HEK293T (cell line): ENCODE data around the gene EHHADH.

ENCODE experiments used
- CTCF ChIA-PET: fragments of 350-600 bp; formaldehyde crosslinking; extraction: SDS; loops from one replicate; lab custom pipeline; 2021; ENCODE audit warnings: antibody characterized with exemption, inconsistent platforms; lab: Yijun Ruan, JAX
- POLR2A ChIA-PET: fragments of 350-600 bp; formaldehyde crosslinking; extraction: SDS; loops from one replicate; lab custom pipeline; 2020; ENCODE audit warnings: antibody characterized with exemption, inconsistent platforms; lab: Yijun Ruan, JAX
- DNase-seq: peaks from one replicate; pipeline ENCODE4 v3.0.0; 2012; ENCODE audit warnings: mixed read lengths; ENCODE audit errors: extremely low spot score
- ARNT ChIP-seq: fragments of 450-650 bp; IDR thresholded peaks from 2 replicates; pipeline ENCODE4 v1.6.1; 2017; ENCODE audit warnings: mild to moderate bottlenecking
- BHLHE40 ChIP-seq: fragments of 450-650 bp; IDR thresholded peaks from 2 replicates; pipeline ENCODE4 v1.6.1; 2016; ENCODE audit warnings: mild to moderate bottlenecking, moderate library complexity, borderline replicate concordance
- CTBP1 ChIP-seq: fragments of 450-650 bp; IDR thresholded peaks from 2 replicates; pipeline ENCODE4 v1.6.1; 2016; ENCODE audit warnings: borderline replicate concordance
- ELF4 ChIP-seq: fragments of 450-650 bp; IDR thresholded peaks from 2 replicates; pipeline ENCODE4 v1.6.1; 2017; ENCODE audit warnings: antibody characterized with exemption
- FOXA1 ChIP-seq: fragments of 450-650 bp; IDR thresholded peaks from 2 replicates; pipeline ENCODE4 v1.6.1; 2016; ENCODE audit warnings: mild to moderate bottlenecking
- FOXK2 ChIP-seq: fragments of 450-650 bp; IDR thresholded peaks from 2 replicates; pipeline ENCODE4 v1.6.1; 2016; ENCODE audit warnings: mild to moderate bottlenecking
- FOXM1 ChIP-seq: fragments of 450-650 bp; IDR thresholded peaks from 2 replicates; pipeline ENCODE4 v1.6.1; 2017; ENCODE audit warnings: mild to moderate bottlenecking, borderline replicate concordance
- HDGF ChIP-seq: fragments of 450-650 bp; IDR thresholded peaks from 2 replicates; pipeline ENCODE4 v1.6.1; 2017; ENCODE audit warnings: antibody characterized with exemption, borderline replicate concordance
- L3MBTL2 ChIP-seq: fragments of 450-650 bp; conservative IDR thresholded peaks from 2 replicates; pipeline ENCODE4 v1.6.1; 2016; ENCODE audit warnings: mild to moderate bottlenecking
- LEF1 ChIP-seq: fragments of 450-650 bp; IDR thresholded peaks from 2 replicates; pipeline ENCODE4 v1.6.1; 2017; ENCODE audit warnings: mild to moderate bottlenecking, borderline replicate concordance
- NFRKB ChIP-seq: fragments of 450-650 bp; IDR thresholded peaks from 2 replicates; pipeline ENCODE4 v1.6.1; 2016; ENCODE audit warnings: mild to moderate bottlenecking, moderate library complexity
- SP1 ChIP-seq: fragments of 450-650 bp; IDR thresholded peaks from 2 replicates; pipeline ENCODE4 v1.6.1; 2017
- SUZ12 ChIP-seq: fragments of 450-650 bp; IDR thresholded peaks from 2 replicates; pipeline ENCODE4 v1.6.1; 2016; ENCODE audit warnings: mild to moderate bottlenecking
- TARDBP ChIP-seq: fragments of 450-650 bp; IDR thresholded peaks from 2 replicates; pipeline ENCODE4 v1.6.1; 2016
- ZNF384 ChIP-seq: fragments of 450-650 bp; IDR thresholded peaks from 2 replicates; pipeline ENCODE4 v1.6.1; 2016
- TF ChIP-seq, protein P1 (sequence below): fragments of 450-650 bp; IDR thresholded peaks from 2 replicates; pipeline ENCODE4 v1.6.1; 2016

The EHHADH gene

DNA sequence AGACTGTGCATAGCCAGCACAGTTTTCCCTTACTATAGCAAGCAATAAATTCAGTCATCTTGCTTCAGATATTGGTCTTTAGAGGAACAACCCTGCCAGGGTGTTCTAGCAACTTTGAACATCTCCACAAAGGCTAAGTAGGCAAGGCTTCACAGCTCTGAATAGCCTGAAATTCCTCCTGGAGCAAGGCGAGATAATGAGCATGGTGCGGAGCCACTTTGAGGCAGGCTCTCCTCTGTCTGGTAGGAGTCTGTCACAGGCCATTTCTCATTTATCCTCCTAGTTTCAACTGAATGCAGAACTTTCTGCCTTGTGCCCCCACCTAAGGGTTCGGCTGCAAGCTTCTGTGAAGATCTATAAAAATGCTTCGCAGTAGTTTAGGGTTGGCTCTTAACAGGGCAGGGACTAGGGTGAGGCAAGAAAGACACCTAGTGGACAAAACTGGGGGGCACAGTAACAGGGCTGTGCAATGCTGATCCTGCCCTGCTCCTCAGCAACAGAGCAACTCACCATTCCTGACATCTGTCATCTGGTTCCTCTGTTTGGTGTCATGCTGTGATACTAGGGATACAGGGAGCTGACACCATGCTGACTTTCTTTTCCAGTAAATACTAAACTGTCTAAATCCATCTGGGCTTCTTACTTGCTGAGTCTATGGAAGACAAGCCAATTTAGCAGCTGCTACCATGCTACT lies 16.6 kb upstream of the EHHADH start:
- POLR2A ChIA-PET, result no interaction called here
- peak; percentile 41 for DNase-seq
- CTCF ChIA-PET, result interaction anchor here (0.9 to 1.6 kb wide), 3 partner anchors 14 to 205 kb away, joined by 3 to 5 read pairs (median 3); no protein-coding TSS in a partner anchor
- no peak for TF ChIP-seq TARDBP
- TF ChIP-seq L3MBTL2, result no peak
- no peak for TF ChIP-seq SUZ12
- TF ChIP-seq ARNT, result no peak
- TF ChIP-seq LEF1, result no peak
- TF ChIP-seq ZNF384, result no peak
- no peak for TF ChIP-seq BHLHE40
- no peak for TF ChIP-seq FOXK2
- no peak for TF ChIP-seq ELF4
- no peak for TF ChIP-seq FOXA1
- TF ChIP-seq, protein P1, sequence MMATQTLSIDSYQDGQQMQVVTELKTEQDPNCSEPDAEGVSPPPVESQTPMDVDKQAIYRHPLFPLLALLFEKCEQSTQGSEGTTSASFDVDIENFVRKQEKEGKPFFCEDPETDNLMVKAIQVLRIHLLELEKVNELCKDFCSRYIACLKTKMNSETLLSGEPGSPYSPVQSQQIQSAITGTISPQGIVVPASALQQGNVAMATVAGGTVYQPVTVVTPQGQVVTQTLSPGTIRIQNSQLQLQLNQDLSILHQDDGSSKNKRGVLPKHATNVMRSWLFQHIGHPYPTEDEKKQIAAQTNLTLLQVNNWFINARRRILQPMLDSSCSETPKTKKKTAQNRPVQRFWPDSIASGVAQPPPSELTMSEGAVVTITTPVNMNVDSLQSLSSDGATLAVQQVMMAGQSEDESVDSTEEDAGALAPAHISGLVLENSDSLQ, result no peak
- TF ChIP-seq NFRKB, result no peak
- TF ChIP-seq CTBP1, result no peak
- no peak for TF ChIP-seq FOXM1
- no peak for TF ChIP-seq SP1

DNA sequence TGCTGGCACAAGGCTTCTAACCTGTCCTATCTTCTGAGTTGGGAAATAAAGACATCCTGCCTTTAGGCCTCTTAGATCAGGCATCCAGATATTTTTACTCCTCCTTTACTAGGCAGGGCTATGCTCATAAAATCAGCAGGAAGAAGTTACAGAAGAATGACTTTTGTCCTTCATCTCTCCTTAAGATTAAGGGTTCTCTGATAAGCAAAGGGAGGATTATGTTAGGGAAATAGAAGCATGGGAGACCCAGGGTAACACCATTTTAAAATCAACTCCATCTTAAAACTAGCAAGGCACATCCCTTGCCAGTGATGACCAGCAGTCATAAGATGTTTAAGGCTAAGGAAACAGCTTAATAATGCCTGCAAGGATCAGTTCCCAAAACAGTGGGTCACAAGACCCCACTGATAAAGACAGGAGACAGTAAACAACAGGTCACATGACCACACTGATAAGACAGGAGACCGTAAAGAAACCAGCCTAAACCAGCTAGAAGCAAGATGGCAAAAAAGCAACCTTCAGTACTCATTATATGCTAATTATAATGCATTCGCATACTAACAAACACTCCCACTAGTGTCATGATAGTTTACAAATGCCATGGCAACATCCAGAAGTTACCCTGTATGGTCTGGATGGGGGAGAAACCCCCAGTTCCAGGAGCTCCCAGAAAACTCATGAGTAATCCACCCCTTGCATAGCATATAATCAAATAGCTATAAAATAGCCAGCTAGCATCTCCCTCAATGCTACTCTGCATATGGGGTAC lies 14.5 kb upstream of the EHHADH start:
- no peak for DNase-seq
- ChIA-PET POLR2A (no interaction called here), CTCF (no interaction called here)
- TF ChIP-seq FOXA1 (no peak), L3MBTL2 (no peak), FOXK2 (no peak), NFRKB (no peak), TARDBP (no peak), SUZ12 (no peak), HDGF (no peak), ELF4 (no peak), CTBP1 (no peak), ZNF384 (no peak), LEF1 (no peak)
- TF ChIP-seq, protein P1, result no peak

DNA sequence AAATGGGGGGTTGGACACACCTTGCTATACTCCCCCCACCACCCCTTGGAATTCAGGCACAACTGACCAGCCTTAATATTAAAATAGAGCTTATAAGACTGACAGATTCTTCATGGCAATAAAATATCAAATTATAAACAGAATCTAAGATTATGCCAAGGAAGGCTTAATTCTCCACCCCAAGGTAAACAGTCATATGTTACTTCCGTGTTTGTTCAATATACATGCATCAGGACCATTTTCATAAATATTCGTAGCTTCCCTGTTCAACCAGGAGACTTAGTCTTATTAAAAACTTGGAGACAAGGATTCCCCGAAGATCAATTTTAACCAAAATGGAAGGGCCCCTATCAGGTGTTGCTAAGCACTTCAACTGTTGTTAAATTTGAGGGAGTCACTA lies 13.3 kb upstream of the EHHADH start:
- DNase-seq, result no peak
- CTCF ChIA-PET, result interaction anchor here (0.6 kb wide), 1 partner anchor 89 kb away, joined by 3 read pairs; no protein-coding TSS in a partner anchor
- POLR2A ChIA-PET, result no interaction called here
- TF ChIP-seq ARNT, result no peak
- no peak for TF ChIP-seq NFRKB
- no peak for TF ChIP-seq ELF4
- no peak for TF ChIP-seq CTBP1
- no peak for TF ChIP-seq FOXK2
- TF ChIP-seq ZNF384, result no peak
- no peak for TF ChIP-seq BHLHE40
- TF ChIP-seq SP1, result no peak
- no peak for TF ChIP-seq SUZ12
- TF ChIP-seq, protein P1, result no peak
- TF ChIP-seq L3MBTL2, result no peak
- no peak for TF ChIP-seq FOXA1
- no peak for TF ChIP-seq TARDBP
- TF ChIP-seq FOXM1, result no peak
- no peak for TF ChIP-seq HDGF
- TF ChIP-seq LEF1, result no peak

DNA sequence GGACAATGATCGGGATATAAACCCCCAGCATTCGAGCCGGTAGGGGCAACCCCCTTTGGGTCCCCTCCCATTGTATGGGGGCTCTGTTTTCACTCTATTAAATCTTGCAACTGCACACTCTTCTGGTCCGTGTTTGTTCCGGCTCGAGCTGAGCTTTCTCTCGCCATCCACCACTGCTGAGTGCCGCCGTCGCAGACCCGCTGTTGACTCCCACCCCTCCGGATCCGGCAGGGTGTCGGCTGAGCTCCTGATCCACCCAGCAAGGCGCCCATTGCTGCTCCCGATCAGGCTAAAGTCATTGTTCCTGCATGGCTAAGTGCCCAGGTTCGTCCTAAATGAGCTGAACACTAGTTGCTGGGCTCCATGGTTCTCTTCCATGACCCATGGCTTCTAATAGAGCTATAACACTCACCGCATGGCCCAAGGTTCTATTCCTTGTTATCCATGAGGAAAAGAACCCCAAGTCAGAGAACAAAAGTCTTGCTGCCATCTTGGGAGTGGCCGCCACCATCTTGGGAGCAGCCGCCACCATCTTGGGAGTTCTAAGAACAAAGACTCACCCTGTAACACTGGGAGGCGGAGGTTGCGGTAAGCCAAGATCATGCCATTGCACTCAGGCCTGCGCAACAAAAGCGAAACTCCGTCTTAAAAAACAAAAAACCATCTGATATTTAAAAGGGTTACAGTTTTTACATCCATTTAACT lies 11.2 kb upstream of the EHHADH start:
- no peak for TF ChIP-seq HDGF
- no peak for TF ChIP-seq L3MBTL2
- no peak for TF ChIP-seq CTBP1
- TF ChIP-seq NFRKB, result no peak
- no peak for TF ChIP-seq FOXM1
- TF ChIP-seq ARNT, result no peak
- TF ChIP-seq, protein P1, result no peak
- no peak for TF ChIP-seq FOXK2
- no peak for TF ChIP-seq ZNF384
- TF ChIP-seq ELF4, result no peak
- TF ChIP-seq LEF1, result no peak
- no peak for TF ChIP-seq SUZ12
- TF ChIP-seq SP1, result no peak
- TF ChIP-seq FOXA1, result no peak
- no peak for TF ChIP-seq BHLHE40
- no peak for TF ChIP-seq TARDBP
- no peak for DNase-seq
- CTCF ChIA-PET, result no interaction called here
- POLR2A ChIA-PET, result no interaction called here
